Measurements from ENCODE around the gene NPNT. TPM values are rescaled to one million over a fixed set of nuclear protein-coding genes. Genes with fewer than 3 reads are reported as not detected.
"Not testable (repeated sequence)": the region's sequence is repeated elsewhere in the genome, so short reads cannot be mapped to it uniquely, and the experiment has no call there.

Gene NPNT, protein sequence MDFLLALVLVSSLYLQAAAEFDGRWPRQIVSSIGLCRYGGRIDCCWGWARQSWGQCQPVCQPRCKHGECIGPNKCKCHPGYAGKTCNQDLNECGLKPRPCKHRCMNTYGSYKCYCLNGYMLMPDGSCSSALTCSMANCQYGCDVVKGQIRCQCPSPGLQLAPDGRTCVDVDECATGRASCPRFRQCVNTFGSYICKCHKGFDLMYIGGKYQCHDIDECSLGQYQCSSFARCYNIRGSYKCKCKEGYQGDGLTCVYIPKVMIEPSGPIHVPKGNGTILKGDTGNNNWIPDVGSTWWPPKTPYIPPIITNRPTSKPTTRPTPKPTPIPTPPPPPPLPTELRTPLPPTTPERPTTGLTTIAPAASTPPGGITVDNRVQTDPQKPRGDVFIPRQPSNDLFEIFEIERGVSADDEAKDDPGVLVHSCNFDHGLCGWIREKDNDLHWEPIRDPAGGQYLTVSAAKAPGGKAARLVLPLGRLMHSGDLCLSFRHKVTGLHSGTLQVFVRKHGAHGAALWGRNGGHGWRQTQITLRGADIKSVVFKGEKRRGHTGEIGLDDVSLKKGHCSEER
- total RNA-seq: 10 to 100 TPM; 30.9 to 39.1 TPM

GRCh38 chr4:105894660-105895582, at the start of gene NPNT:
NPNT (plus strand) TSS chr4:105895471; CDS start chr4:105895653, 182 bp downstream.
- H3K27me3 ChIP-seq: no peaks in the 10 kb centered on the region
- H3K9ac ChIP-seq (ENCODE audit: low read depth in 2 of 2, low read length in 2 of 2): peak within 1 kb of the TSS; percentile 78 to 79
- TF ChIP-seq, protein P1, sequence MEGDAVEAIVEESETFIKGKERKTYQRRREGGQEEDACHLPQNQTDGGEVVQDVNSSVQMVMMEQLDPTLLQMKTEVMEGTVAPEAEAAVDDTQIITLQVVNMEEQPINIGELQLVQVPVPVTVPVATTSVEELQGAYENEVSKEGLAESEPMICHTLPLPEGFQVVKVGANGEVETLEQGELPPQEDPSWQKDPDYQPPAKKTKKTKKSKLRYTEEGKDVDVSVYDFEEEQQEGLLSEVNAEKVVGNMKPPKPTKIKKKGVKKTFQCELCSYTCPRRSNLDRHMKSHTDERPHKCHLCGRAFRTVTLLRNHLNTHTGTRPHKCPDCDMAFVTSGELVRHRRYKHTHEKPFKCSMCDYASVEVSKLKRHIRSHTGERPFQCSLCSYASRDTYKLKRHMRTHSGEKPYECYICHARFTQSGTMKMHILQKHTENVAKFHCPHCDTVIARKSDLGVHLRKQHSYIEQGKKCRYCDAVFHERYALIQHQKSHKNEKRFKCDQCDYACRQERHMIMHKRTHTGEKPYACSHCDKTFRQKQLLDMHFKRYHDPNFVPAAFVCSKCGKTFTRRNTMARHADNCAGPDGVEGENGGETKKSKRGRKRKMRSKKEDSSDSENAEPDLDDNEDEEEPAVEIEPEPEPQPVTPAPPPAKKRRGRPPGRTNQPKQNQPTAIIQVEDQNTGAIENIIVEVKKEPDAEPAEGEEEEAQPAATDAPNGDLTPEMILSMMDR (IDR thresholded peaks at IDR 0.05): no peak
- no peaks in the 10 kb centered on the region for H3K36me3 ChIP-seq
- no peaks in the 10 kb centered on the region for H3K4me1 ChIP-seq
- DNase-seq: peak; percentile 66
- H3K27ac ChIP-seq: peak within 1 kb of the TSS; percentile 73
- H3K4me3 ChIP-seq: peak within 1 kb of the TSS; percentile 77
- intact Hi-C loops (cut with DNase I): no loop called here
- no peaks in the 10 kb centered on the region for H3K9me3 ChIP-seq

GRCh38 chr4:105845559-105845958, 49.7 kb upstream of the NPNT start:
- DNase-seq: no peak
- Histone ChIP-seq H3K9ac (ENCODE audit: low read depth in 2 of 2, low read length in 2 of 2) (no peak overlapping the region), H3K4me3 (no peak overlapping the region), H3K4me1 (no peaks in the 10 kb centered on the region), H3K27me3 (no peaks in the 10 kb centered on the region), H3K9me3 (no peaks in the 10 kb centered on the region), H3K27ac (no peak overlapping the region), H3K36me3 (no peaks in the 10 kb centered on the region)
- intact Hi-C loops (cut with DNase I): no loop called here
- TF ChIP-seq, protein P1 (IDR thresholded peaks at IDR 0.05): no peak

DNA sequence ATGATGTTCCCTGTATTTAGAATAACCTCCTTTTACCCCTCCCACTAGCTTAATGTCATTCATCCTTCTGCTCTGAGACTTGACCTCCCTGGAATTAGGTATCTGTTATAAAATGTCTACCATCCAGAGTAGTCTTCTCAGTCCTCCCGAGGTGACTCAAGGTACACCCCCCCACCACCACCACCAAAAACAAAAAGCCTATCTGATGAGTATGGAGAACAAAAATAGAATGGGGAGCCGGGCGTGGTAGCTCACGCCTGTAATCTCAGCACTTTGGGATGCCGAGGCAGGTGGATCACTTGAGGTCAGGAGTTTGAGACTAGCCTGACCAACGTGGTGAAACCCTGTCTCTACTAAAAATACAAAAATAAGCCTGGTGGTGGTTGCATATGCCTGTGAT, 46.9 kb upstream of the NPNT start:
- H3K9ac ChIP-seq (ENCODE audit: low read depth in 2 of 2, low read length in 2 of 2); H3K36me3 ChIP-seq; H3K27me3 ChIP-seq; H3K27ac ChIP-seq; H3K4me3 ChIP-seq; DNase-seq; H3K9me3 ChIP-seq; H3K4me1 ChIP-seq; intact Hi-C loops (cut with DNase I): not testable (repeated sequence)

DNA sequence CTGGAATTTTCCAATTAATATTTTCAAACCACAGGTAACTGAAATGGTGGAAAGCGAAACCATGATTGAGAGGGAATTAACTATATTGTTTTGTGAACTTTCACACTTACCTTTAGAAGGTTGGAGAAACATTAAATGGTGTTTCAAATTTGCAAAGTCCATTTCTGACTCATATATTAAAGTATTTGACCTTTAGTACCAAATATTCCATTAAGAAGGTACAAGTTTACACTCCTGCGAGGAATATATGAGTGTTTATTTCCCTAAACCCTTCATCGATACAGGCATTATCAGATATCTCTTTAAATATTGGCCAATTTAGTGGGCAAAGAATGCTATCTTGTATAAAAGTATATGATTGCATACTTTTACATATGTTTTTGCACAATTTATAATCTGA, 44.1 kb upstream of the NPNT start:
- H3K9ac ChIP-seq (ENCODE audit: low read depth in 2 of 2, low read length in 2 of 2): no peak overlapping the region
- H3K4me1 ChIP-seq: no peaks in the 10 kb centered on the region
- H3K27ac ChIP-seq: no peak overlapping the region
- no peaks in the 10 kb centered on the region for H3K27me3 ChIP-seq
- H3K36me3 ChIP-seq: no peaks in the 10 kb centered on the region
- H3K4me3 ChIP-seq: no peak overlapping the region
- DNase-seq: no peak
- intact Hi-C loops (cut with DNase I): no loop called here
- TF ChIP-seq, protein P1 (IDR thresholded peaks at IDR 0.05): no peak
- no peaks in the 10 kb centered on the region for H3K9me3 ChIP-seq

DNA sequence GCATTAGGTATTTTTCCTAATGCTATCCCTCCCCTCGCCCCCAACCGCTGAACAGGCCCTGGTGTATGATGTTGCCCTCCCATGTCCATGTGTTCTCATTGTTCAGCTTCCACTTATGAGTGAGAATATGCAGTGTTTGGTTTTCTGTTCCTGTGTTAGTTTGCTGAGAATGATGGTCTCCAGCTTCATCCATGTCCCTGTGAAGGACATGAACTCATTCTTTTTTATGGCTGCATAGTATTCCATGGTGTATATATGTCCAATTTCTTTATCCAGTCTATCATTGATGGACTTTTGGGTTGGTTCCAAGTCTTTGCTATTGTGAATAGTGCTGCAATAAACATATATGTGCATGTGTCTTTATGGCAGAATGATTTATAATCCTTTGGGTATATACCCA, 43.0 kb upstream of the NPNT start:
- intact Hi-C loops (cut with DNase I): not testable (repeated sequence)

DNA sequence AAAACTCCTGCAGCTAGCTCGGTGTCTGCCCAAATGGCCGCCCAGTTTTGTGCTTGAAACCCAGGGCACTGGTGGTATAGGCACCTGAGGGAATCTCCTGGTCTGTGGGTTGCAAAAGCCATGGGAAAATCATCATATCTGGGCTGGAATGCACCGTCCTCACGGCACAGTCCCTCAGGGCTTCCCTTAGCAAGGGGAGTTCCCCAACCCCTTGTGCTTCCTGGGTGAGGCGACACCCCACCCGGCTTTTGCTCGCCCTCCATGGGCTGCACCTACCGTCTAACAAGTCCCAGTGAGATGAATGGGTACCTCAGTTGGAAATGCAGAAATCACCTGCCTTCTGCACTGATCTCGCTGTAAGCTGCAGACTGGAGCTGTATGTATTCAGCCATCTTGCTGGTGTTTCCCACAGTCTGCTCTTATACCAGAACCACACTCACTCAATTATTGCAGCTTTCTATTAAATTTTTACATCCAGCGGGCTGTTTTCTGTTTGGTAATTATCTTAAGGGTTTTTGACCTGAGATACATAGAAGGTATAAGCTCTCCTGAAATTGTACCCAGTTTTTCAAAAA, 36.7 kb upstream of the NPNT start:
- H3K27me3 ChIP-seq: no peaks in the 10 kb centered on the region
- H3K4me1 ChIP-seq: no peaks in the 10 kb centered on the region
- DNase-seq: no peak
- no peak overlapping the region for H3K27ac ChIP-seq
- intact Hi-C loops (cut with DNase I): no loop called here
- TF ChIP-seq, protein P1 (IDR thresholded peaks at IDR 0.05): no peak
- no peak overlapping the region for H3K9ac ChIP-seq (ENCODE audit: low read depth in 2 of 2, low read length in 2 of 2)
- H3K36me3 ChIP-seq: no peaks in the 10 kb centered on the region
- H3K9me3 ChIP-seq: no peaks in the 10 kb centered on the region
- no peak overlapping the region for H3K4me3 ChIP-seq

More for the DNA sequence above, 43.0 kb upstream of the NPNT start:
- DNase-seq; H3K9me3 ChIP-seq; H3K4me3 ChIP-seq; H3K27me3 ChIP-seq; H3K9ac ChIP-seq (ENCODE audit: low read depth in 2 of 2, low read length in 2 of 2); H3K4me1 ChIP-seq; H3K27ac ChIP-seq; H3K36me3 ChIP-seq: not testable (repeated sequence)
